CD14-positive monocyte (primary cell): Measurements from ENCODE around the gene PCDHA8. TPM values are rescaled to one million over a fixed set of nuclear protein-coding genes. Genes with fewer than 3 reads are reported as not detected.

ENCODE experiments used
- DNase-seq, 3 donors: peaks; one replicate each; pipeline ENCODE4 v3.0.0-alpha.2; 2011 to 2022
- H2AFZ ChIP-seq: 2 replicates; pipeline ENCODE4 v1.6.0; 2012; ENCODE audit warnings: mild to moderate bottlenecking, low read depth, low read length, inconsistent platforms; ENCODE audit not compliant: insufficient read depth, poor library complexity, severe bottlenecking
- H3K27ac ChIP-seq, 2 donors: 1 replicate in 1 of 2; 2 replicates in 1 of 2; pipeline ENCODE4 v1.5.1; 2012 to 2013; ENCODE audit warnings: low read length in 2 of 2, control low read depth in 1 of 2, inconsistent platforms in 1 of 2, low read depth in 1 of 2, mild to moderate bottlenecking in 1 of 2
- H3K27me3 ChIP-seq, 2 donors: one replicate each; pipeline versions ENCODE4 v1.6.0 to v1.6.1; 2011 to 2013; ENCODE audit warnings: low read length in 2 of 2; ENCODE audit not compliant: control insufficient read depth in 2 of 2, insufficient read depth in 2 of 2
- H3K36me3 ChIP-seq, 2 donors: replicated peaks in 1 of 2; 1 replicate in 1 of 2; 2 replicates in 1 of 2; pipeline versions ENCODE4 v1.5.1 to v1.6.1; 2012 to 2013; ENCODE audit warnings: low read length in 2 of 2, control low read depth in 1 of 2, inconsistent platforms in 1 of 2, mild to moderate bottlenecking in 1 of 2; ENCODE audit not compliant: insufficient read depth in 2 of 2, control insufficient read depth in 1 of 2
- H3K4me1 ChIP-seq, 2 donors: 1 replicate in 1 of 2; 2 replicates in 1 of 2; pipeline versions ENCODE4 v1.5.1 to v1.6.1; 2012 to 2013; ENCODE audit warnings: low read length in 2 of 2, control low read depth in 1 of 2, inconsistent platforms in 1 of 2, mild to moderate bottlenecking in 1 of 2, moderate library complexity in 1 of 2; ENCODE audit not compliant: insufficient read depth in 2 of 2, control insufficient read depth in 1 of 2
- H3K4me2 ChIP-seq: replicated peaks from 2 replicates; pipeline ENCODE3; 2012; ENCODE audit warnings: low read length, moderate library complexity, mild to moderate bottlenecking; ENCODE audit not compliant: poor library complexity, severe bottlenecking; ENCODE audit errors: extremely low read depth
- H3K4me3 ChIP-seq, 3 experiments: fragments of 200-600 bp in 1 of 3; sonication (generic) in 1 of 3; replicated peaks in 1 of 3; 1 replicate in 2 of 3; 2 replicates in 1 of 3; pipeline ENCODE4 v1.5.1; 2011 to 2013; ENCODE audit warnings: low read length in 3 of 3, mild to moderate bottlenecking in 3 of 3, control low read depth in 2 of 3, low read depth in 2 of 3, inconsistent platforms in 1 of 3, moderate library complexity in 1 of 3
- H3K79me2 ChIP-seq: 2 replicates; pipeline ENCODE4 v1.6.0; 2012; ENCODE audit warnings: mild to moderate bottlenecking, control low read depth, inconsistent platforms, low read length, moderate library complexity; ENCODE audit not compliant: insufficient read depth
- H3K9ac ChIP-seq: 2 replicates; pipeline ENCODE4 v1.6.0; 2017; ENCODE audit warnings: low read length, mild to moderate bottlenecking; ENCODE audit not compliant: insufficient read depth, poor library complexity, severe bottlenecking
- H3K9me3 ChIP-seq, 2 donors: replicated peaks in 1 of 2; 1 replicate in 1 of 2; 2 replicates in 1 of 2; pipeline versions ENCODE4 v1.5.1 to v1.6.1; 2012 to 2013; ENCODE audit warnings: low read length in 2 of 2, control low read depth in 1 of 2; ENCODE audit not compliant: control insufficient read depth in 1 of 2, insufficient read depth in 1 of 2
- H4K20me1 ChIP-seq: 2 replicates; pipeline ENCODE4 v1.6.0; 2012; ENCODE audit warnings: mild to moderate bottlenecking, low read length, control low read depth, moderate library complexity; ENCODE audit not compliant: insufficient read depth
- H3K27ac Mint-ChIP-seq, 7 donors: one replicate each; pipeline ENCODE4 v1.8.0; 2020; ENCODE audit warnings: mild to moderate bottlenecking in 7 of 7, mixed read lengths in 7 of 7, moderate library complexity in 6 of 7, inconsistent platforms in 2 of 7
- H3K27me3 Mint-ChIP-seq, 3 donors: one replicate each; pipeline ENCODE4 v1.8.0; 2021 to 2022; ENCODE audit warnings: low read depth in 3 of 3, mild to moderate bottlenecking in 3 of 3, mixed read lengths in 3 of 3, moderate library complexity in 3 of 3, inconsistent platforms in 1 of 3
- H3K36me3 Mint-ChIP-seq, 2 donors: one replicate each; pipeline ENCODE4 v1.8.0; 2020; ENCODE audit warnings: mixed read lengths in 2 of 2, inconsistent platforms in 1 of 2, mild to moderate bottlenecking in 1 of 2
- H3K4me1 Mint-ChIP-seq: one replicate; pipeline ENCODE4 v1.8.0; 2020; ENCODE audit warnings: mild to moderate bottlenecking, mixed read lengths
- H3K4me3 Mint-ChIP-seq, 2 donors: one replicate each; pipeline ENCODE4 v1.8.0; 2020; ENCODE audit warnings: mild to moderate bottlenecking in 2 of 2, mixed read lengths in 2 of 2, moderate library complexity in 1 of 2
- H3K9me3 Mint-ChIP-seq, 7 donors: one replicate each; pipeline ENCODE4 v1.8.0; 2020 to 2022; ENCODE audit warnings: mixed read lengths in 7 of 7, mild to moderate bottlenecking in 6 of 7, moderate library complexity in 6 of 7, inconsistent platforms in 2 of 7
- WGBS: methylation state at CpG from one replicate; pipeline ENCODE4 v1.1.5; 2013; ENCODE audit warnings: missing lambda C conversion rate; ENCODE audit not compliant: insufficient coverage; 5-methylcytosine and 5-hydroxymethylcytosine counted together
- intact Hi-C, 2 donors: fragments of 100-400 bp; cut with micrococcal nuclease; formaldehyde crosslinking; loops; one replicate each; pipeline versions ENCODE4 v1.15.0 to v1.15.1; 2023
- polyA plus RNA-seq, 3 donors: library from polyadenylated mRNA; depleted of rRNA in 1 of 3; unstranded in 2 of 3; stranded (reverse) in 1 of 3; fragments of 300-500 nt in 2 of 3; fragments of >200 nt in 1 of 3; fragmentation: Illumina TruSeq in 2 of 3; gene quantifications; 1 replicate in 2 of 3; 2 replicates in 1 of 3; pipeline ENCODE4 v1.2.3, GENCODE V29; 2012 to 2021
- TF ChIP-seq, protein P1 (sequence below): fragments of 200-600 bp; IDR thresholded peaks from one replicate; pipeline ENCODE4 v1.8.0; 2022; ENCODE audit warnings: antibody characterized with exemption, mild to moderate bottlenecking

Gene PCDHA8
- polyA plus RNA-seq, 3 donors = not detected

DNA sequence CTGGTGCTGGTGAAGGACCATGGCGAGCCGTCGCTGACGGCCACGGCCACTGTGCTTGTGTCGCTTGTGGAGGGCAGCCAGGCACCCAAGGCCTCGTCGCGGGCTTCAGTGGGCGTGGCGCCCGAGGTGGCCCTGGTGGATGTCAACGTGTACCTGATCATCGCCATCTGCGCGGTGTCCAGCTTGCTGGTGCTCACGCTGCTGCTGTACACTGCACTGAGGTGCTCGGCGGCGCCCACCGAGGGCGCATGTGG lies 16.9 kb downstream of the PCDHA8 start:
- TF ChIP-seq, protein P1, sequence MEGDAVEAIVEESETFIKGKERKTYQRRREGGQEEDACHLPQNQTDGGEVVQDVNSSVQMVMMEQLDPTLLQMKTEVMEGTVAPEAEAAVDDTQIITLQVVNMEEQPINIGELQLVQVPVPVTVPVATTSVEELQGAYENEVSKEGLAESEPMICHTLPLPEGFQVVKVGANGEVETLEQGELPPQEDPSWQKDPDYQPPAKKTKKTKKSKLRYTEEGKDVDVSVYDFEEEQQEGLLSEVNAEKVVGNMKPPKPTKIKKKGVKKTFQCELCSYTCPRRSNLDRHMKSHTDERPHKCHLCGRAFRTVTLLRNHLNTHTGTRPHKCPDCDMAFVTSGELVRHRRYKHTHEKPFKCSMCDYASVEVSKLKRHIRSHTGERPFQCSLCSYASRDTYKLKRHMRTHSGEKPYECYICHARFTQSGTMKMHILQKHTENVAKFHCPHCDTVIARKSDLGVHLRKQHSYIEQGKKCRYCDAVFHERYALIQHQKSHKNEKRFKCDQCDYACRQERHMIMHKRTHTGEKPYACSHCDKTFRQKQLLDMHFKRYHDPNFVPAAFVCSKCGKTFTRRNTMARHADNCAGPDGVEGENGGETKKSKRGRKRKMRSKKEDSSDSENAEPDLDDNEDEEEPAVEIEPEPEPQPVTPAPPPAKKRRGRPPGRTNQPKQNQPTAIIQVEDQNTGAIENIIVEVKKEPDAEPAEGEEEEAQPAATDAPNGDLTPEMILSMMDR = no peak
- Histone ChIP-seq H3K4me1 (no peaks in the 10 kb centered on the region), H3K4me2 (no peak overlapping the region), H2AFZ (no peak overlapping the region), H3K9me3 (peaks cover 53 to 63% of the 10 kb centered on the region in 2 donors), H4K20me1 (no peaks in the 10 kb centered on the region), H3K27me3 (peaks cover 0 to 13% of the 10 kb centered on the region in 2 donors), H3K36me3 (no peaks in the 10 kb centered on the region), H3K79me2 (no peaks in the 10 kb centered on the region), H3K27ac (no peak overlapping the region), H3K4me3 (no peak overlapping the region), H3K9ac (no peak overlapping the region)
- intact Hi-C loops = no loop called here
- H3K27ac Mint-ChIP-seq = no peak overlapping the region
- no peaks in the 10 kb centered on the region for H3K4me1 Mint-ChIP-seq
- H3K36me3 Mint-ChIP-seq = no peaks in the 10 kb centered on the region
- peaks cover 5 to 12% (median 10%) of the 10 kb centered on the region in 3 donors for H3K27me3 Mint-ChIP-seq
- H3K4me3 Mint-ChIP-seq = no peak overlapping the region
- WGBS = 55% methylated on average over 22 of the region's 22 CpGs
- H3K9me3 Mint-ChIP-seq = peaks cover 34 to 61% (median 55%) of the 10 kb centered on the region in 7 donors
- no peak for DNase-seq

DNA sequence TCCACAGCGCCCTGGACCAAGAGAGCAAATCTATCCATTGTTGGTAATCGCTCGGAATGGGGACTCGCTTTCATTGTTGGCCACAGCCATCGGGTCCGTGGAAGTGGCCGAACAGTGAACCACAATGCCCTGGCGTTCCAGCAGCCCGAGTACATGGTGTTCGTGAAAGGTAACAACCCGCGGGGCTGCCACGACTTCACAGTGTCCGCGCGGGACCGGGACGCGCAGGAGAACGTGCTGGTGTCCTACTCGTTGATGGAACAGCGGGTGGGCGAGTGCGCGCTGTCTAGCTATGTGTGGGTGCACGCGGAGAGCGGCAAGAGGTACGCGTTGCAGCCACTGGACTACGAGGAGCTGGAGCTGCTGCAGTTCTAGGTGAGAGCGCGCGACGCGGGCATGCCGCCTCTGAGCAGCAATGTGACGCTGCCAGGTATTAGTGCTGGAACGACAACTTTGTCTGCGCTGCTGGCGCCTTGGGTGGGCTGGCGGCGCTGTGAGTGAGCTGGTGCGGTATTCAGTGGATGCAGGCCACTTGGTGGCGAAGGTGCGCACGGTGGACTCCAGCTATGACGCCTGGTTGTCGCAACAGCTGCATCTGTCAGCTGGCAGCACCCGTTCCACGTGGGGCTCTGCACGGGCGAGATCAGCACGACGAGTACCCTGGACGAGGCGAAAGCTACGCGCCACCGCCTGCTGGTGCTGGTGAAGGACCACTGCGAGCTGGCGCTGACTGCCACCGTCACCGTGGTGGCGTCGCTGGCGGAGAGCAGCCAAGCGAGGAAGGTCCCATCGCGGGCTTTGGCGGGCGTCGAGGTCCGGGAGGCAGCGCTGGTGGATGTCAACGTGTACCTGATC lies 21.7 kb downstream of the PCDHA8 start:
- no peak overlapping the region for H3K27ac ChIP-seq
- peaks cover 22 to 43% (median 40%) of the 10 kb centered on the region in 7 donors for H3K9me3 Mint-ChIP-seq
- H3K27me3 ChIP-seq = no peaks in the 10 kb centered on the region
- H4K20me1 ChIP-seq = no peaks in the 10 kb centered on the region
- 42% methylated on average over 76 of the region's 76 CpGs for WGBS
- H3K36me3 ChIP-seq = no peaks in the 10 kb centered on the region
- H3K4me3 Mint-ChIP-seq = no peak overlapping the region
- no peak for DNase-seq
- TF ChIP-seq, protein P1 = no peak
- no peak overlapping the region for H3K4me3 ChIP-seq
- H3K27me3 Mint-ChIP-seq = peaks cover 0 to 5% (median 2%) of the 10 kb centered on the region in 3 donors
- H3K4me1 ChIP-seq = no peaks in the 10 kb centered on the region
- no peaks in the 10 kb centered on the region for H3K4me1 Mint-ChIP-seq
- no peak overlapping the region for H2AFZ ChIP-seq
- intact Hi-C loops = no loop called here
- no peak overlapping the region for H3K9ac ChIP-seq
- no peak overlapping the region for H3K27ac Mint-ChIP-seq
- H3K9me3 ChIP-seq = peaks cover 43 to 44% of the 10 kb centered on the region in 2 donors
- H3K36me3 Mint-ChIP-seq = no peaks in the 10 kb centered on the region
- no peaks in the 10 kb centered on the region for H3K79me2 ChIP-seq
- H3K4me2 ChIP-seq = no peak overlapping the region
